Measurements from ENCODE around the gene ZNF134.
A peak's percentile ranks its signal among the peaks of the same experiment; 100 is the strongest.

ZNF134 gene

DNA sequence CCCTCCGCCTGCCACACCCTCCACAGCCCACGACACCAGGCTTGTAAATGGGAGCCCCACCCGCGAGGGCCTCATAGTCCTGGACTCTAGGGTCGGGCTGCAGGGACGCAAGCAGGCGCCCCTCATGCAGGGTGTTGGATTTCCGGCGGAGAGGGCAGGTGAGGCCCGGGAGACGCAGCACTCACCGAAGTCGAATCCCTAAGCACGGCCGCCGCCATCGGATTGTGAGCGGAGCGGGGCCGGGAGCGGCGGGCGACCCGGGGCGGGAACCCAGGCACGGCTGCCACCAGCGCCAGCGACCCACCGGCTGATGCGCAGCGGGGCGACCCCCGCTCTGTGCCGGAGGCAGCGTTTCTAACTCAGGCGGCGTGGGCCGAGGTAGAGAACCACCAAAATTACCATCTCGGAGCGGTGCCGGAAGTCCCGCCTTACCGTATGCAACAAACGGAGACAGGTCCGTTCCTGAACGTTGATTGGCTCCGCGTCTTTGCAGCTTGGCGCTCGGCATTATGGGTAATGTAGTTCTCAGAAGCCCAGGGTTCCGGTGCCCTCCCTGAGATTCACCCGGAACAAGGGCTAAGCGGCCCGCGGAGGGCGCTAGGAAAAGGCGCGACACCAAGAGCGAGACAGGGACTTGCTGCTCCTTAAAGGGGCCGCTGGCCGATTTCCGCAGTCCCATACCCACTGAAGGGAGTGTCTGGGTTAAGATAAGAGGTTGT, 35.4 kb upstream of the ZNF134 start, which contains the start of gene ZNF416 (continued):
- TF ChIP-seq, protein P1, sequence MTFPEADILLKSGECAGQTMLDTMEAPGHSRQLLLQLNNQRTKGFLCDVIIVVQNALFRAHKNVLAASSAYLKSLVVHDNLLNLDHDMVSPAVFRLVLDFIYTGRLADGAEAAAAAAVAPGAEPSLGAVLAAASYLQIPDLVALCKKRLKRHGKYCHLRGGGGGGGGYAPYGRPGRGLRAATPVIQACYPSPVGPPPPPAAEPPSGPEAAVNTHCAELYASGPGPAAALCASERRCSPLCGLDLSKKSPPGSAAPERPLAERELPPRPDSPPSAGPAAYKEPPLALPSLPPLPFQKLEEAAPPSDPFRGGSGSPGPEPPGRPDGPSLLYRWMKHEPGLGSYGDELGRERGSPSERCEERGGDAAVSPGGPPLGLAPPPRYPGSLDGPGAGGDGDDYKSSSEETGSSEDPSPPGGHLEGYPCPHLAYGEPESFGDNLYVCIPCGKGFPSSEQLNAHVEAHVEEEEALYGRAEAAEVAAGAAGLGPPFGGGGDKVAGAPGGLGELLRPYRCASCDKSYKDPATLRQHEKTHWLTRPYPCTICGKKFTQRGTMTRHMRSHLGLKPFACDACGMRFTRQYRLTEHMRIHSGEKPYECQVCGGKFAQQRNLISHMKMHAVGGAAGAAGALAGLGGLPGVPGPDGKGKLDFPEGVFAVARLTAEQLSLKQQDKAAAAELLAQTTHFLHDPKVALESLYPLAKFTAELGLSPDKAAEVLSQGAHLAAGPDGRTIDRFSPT (tag by site-specific recombination; IDR thresholded peaks at IDR 0.05), result peak; percentile 69; the same call in 1 of the 2 replicates
- no peak for TF ChIP-seq ZNF837 (tag by site-specific recombination; IDR thresholded peaks at IDR 0.05)
- TF ChIP-seq YY1 (tag by site-specific recombination; IDR thresholded peaks at IDR 0.05), result 0 out of 2 replicates have a peak, but pooled peaks have one; percentile 20
- TF ChIP-seq BCL11B (tag by site-specific recombination; IDR thresholded peaks at IDR 0.05; ENCODE audit: low read depth), result no peak
- TF ChIP-seq ZNF610 (tag by site-specific recombination; IDR thresholded peaks at IDR 0.05; ENCODE audit: borderline replicate concordance), result peak; percentile 40
- peak; percentile 61; the same call in 1 of the 2 replicates for TF ChIP-seq ZSCAN30 (tag by site-specific recombination; IDR thresholded peaks at IDR 0.05)
- TF ChIP-seq, protein P2, sequence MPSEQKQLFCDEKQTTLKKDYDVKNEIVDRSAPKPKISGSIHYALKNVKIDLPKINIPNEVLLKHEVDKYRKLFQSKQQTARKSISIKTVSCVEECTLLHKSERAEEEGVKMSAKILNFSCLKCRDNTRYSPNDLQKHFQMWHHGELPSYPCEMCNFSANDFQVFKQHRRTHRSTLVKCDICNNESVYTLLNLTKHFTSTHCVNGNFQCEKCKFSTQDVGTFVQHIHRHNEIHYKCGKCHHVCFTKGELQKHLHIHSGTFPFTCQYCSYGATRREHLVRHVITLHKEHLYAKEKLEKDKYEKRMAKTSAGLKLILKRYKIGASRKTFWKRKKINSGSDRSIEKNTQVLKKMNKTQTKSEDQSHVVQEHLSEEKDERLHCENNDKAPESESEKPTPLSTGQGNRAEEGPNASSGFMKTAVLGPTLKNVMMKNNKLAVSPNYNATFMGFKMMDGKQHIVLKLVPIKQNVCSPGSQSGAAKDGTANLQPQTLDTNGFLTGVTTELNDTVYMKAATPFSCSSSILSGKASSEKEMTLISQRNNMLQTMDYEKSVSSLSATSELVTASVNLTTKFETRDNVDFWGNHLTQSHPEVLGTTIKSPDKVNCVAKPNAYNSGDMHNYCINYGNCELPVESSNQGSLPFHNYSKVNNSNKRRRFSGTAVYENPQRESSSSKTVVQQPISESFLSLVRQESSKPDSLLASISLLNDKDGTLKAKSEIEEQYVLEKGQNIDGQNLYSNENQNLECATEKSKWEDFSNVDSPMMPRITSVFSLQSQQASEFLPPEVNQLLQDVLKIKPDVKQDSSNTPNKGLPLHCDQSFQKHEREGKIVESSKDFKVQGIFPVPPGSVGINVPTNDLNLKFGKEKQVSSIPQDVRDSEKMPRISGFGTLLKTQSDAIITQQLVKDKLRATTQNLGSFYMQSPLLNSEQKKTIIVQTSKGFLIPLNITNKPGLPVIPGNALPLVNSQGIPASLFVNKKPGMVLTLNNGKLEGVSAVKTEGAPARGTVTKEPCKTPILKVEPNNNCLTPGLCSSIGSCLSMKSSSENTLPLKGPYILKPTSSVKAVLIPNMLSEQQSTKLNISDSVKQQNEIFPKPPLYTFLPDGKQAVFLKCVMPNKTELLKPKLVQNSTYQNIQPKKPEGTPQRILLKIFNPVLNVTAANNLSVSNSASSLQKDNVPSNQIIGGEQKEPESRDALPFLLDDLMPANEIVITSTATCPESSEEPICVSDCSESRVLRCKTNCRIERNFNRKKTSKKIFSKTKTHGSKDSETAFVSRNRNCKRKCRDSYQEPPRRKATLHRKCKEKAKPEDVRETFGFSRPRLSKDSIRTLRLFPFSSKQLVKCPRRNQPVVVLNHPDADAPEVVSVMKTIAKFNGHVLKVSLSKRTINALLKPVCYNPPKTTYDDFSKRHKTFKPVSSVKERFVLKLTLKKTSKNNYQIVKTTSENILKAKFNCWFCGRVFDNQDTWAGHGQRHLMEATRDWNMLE (tag by site-specific recombination; conservative IDR thresholded peaks at IDR 0.05; ENCODE audit: low read depth), result peak; percentile 88
- no peak for TF ChIP-seq ZBTB49 (tag by site-specific recombination; IDR thresholded peaks at IDR 0.05; ENCODE audit: low read depth)
- peak; percentile 81 for TF ChIP-seq ZBTB20 (tag by site-specific recombination; IDR thresholded peaks at IDR 0.05)
- TF ChIP-seq ZNF423 (tag by site-specific recombination; IDR thresholded peaks at IDR 0.05), result no peak
- TF ChIP-seq SCRT2 (tag by site-specific recombination; IDR thresholded peaks at IDR 0.05), result peak; percentile 80
- TF ChIP-seq ZNF660 (tag by site-specific recombination; IDR thresholded peaks at IDR 0.05), result peak; percentile 15; the same call in 1 of the 2 replicates
- TF ChIP-seq ZNF561 (tag by site-specific recombination; IDR thresholded peaks at IDR 0.05; ENCODE audit: borderline replicate concordance), result peak; percentile 74; the same call in 1 of the 2 replicates
- peak; percentile 85 for TF ChIP-seq ZEB2 (tag by site-specific recombination; IDR thresholded peaks at IDR 0.05)
- TF ChIP-seq SP3 (tag by site-specific recombination; IDR thresholded peaks at IDR 0.05), result peak; percentile 26; the same call in 1 of the 2 replicates
- TF ChIP-seq ZNF184 (tag by site-specific recombination; IDR thresholded peaks at IDR 0.05), result 0 out of 2 replicates have a peak, but pooled peaks have one; percentile 11
- TF ChIP-seq, protein P3, sequence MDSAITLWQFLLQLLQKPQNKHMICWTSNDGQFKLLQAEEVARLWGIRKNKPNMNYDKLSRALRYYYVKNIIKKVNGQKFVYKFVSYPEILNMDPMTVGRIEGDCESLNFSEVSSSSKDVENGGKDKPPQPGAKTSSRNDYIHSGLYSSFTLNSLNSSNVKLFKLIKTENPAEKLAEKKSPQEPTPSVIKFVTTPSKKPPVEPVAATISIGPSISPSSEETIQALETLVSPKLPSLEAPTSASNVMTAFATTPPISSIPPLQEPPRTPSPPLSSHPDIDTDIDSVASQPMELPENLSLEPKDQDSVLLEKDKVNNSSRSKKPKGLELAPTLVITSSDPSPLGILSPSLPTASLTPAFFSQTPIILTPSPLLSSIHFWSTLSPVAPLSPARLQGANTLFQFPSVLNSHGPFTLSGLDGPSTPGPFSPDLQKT (IDR thresholded peaks at IDR 0.05; ENCODE audit: borderline replicate concordance, low read depth, low read length), result 0 out of 2 replicates have a peak, but pooled peaks have one; percentile 44
- TF ChIP-seq, protein P4, sequence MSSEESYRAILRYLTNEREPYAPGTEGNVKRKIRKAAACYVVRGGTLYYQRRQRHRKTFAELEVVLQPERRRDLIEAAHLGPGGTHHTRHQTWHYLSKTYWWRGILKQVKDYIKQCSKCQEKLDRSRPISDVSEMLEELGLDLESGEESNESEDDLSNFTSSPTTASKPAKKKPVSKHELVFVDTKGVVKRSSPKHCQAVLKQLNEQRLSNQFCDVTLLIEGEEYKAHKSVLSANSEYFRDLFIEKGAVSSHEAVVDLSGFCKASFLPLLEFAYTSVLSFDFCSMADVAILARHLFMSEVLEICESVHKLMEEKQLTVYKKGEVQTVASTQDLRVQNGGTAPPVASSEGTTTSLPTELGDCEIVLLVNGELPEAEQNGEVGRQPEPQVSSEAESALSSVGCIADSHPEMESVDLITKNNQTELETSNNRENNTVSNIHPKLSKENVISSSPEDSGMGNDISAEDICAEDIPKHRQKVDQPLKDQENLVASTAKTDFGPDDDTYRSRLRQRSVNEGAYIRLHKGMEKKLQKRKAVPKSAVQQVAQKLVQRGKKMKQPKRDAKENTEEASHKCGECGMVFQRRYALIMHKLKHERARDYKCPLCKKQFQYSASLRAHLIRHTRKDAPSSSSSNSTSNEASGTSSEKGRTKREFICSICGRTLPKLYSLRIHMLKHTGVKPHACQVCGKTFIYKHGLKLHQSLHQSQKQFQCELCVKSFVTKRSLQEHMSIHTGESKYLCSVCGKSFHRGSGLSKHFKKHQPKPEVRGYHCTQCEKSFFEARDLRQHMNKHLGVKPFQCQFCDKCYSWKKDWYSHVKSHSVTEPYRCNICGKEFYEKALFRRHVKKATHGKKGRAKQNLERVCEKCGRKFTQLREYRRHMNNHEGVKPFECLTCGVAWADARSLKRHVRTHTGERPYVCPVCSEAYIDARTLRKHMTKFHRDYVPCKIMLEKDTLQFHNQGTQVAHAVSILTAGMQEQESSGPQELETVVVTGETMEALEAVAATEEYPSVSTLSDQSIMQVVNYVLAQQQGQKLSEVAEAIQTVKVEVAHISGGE (tag by site-specific recombination; conservative IDR thresholded peaks at IDR 0.05; ENCODE audit: low read depth), result peak; percentile 93
- TF ChIP-seq ZNF202 (tag by site-specific recombination; IDR thresholded peaks at IDR 0.05; ENCODE audit: borderline replicate concordance), result no peak
- no peak for TF ChIP-seq HOXD13 (CRISPR knock-in tag; IDR thresholded peaks at IDR 0.05; ENCODE audit: borderline replicate concordance)
- TF ChIP-seq IKZF3 (tag by site-specific recombination; IDR thresholded peaks at IDR 0.05), result no peak
- no peak for TF ChIP-seq ZNF792 (tag by site-specific recombination; IDR thresholded peaks at IDR 0.05)

Data from HEK293 (cell line).